Kasumi-1 (cell line): ENCODE data around the gene CFAP119.
"Not testable (repeated sequence)": the region's sequence is repeated elsewhere in the genome, so short reads cannot be mapped to it uniquely, and the experiment has no call there.

Experiments used
- DNase-seq, 2 experiments: peaks; one replicate each; lab custom pipeline; 2025; lab: John Stamatoyannopoulos, UW

The CFAP119 gene

DNA sequence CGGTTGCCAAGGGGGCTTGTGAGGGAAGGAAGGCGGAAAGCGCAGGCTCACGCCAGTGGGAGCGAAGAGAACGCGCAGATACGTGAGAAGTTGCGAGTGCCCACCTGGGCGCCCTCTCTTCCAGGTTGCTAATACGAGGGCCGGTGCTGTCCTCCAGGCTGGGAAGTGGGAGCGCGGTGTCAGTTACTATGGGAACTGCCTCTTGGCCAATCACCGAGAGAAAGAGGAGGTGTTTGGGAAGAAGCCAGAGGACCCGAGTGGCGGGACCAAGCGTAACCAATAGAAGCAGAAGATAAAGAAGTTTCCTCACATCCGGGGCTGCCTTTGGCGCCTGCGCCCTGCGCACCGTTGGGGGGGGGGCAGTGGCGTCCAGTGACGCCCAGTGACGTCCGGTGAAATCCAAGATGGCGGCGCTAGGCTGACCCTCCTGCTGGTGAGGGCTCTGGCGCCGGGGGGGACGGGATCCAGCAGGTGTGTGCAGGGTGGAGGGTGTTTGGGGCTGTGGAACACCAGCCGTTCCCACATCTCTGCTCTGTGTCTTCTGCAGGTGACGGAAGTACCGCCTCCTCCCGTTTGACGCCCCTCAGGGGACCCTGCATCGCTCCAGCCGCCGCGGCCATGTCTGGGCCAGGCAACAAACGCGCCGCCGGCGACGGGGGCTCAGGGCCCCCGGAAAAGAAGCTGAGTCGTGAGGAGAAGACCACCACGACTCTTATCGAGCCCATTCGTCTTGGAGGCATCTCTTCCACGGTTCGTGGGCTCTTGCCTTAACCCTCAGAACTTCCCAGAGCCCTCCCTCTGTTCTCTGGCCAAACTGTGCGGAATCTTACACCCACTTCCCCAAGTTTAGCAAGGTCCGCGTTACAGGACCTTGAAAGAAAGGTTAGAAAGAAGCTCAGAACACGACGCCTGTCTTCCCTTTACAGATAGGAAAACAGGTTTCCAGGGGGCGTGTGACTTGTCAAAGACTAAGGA is at the start of gene CFAP119, which contains the start of gene RNF40:
Gene CFAP119 (minus strand): TSS at position 135 of the 975 bp plus-strand sequence. CDS start 314 bp downstream, outside the sequence.
Gene RNF40 (plus strand): TSS at position 395 of the 975 bp plus-strand sequence. CDS start 224 bp downstream, at position 619.
- peak; percentile 90 to 91 for DNase-seq

DNA sequence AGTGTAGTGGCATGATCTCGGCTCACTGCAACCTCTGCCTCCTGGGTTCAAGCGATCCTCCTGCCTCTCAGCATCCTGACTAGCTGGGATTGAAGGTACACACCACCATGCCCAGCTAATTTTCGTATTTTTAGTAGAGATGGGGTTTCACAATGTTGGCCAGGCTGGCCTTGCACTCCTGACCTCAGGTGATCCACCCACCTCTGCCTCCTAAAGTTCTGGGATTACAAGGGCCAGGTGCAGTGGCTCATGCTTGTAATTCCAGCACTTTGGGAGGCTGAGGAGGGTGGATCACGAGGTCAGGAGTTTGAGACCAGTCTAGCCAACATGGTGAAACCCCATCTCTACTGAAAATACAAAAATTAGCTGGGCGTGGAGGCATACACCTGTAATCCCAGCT is 47.8 kb upstream of the CFAP119 start:
- DNase-seq = not testable (repeated sequence)

DNA sequence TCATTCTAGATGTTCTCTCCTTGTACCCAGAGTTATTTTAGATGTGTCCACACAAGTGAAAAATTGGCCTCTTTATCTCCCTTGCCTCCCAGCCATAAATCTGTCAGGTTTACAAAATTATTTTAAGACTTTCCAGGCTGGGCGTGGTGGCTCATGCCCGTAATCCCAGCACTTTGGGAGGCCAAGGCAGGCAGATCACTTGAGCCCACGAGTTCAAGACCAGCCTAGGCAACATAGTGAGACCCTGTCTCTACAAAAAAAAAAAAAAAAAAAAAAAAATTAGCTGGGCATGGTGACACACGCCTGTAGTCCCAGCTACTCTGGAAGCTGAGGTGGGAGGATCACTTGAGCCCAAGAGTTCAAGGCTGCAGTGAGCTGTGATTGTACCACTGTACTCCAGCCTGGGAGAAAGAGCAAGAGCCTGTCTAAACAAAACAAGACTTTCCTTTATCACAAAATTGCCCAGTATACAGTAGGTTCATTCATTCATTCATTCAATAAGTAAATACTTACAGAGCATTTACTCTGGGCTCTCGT is 47.1 kb upstream of the CFAP119 start:
- not testable (repeated sequence) for DNase-seq

DNA sequence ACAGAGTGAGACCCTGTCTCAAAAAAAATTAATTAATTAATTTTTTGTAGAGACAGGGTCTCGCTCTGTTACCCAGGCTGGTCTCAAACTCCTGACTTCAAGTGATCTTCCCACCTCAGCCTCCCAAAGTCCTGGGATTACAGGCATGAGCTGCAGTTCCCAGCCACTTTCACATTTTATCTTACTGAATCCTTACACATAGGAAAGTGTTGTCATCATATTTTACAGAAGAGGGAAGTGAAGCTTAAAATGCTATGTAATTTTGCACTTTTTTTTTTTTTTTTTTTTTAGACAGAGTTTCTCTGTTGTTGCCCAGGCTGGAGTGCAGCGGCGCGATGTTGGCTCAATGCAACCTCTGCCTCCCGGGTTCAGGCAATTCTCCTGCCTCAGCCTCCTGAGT is 46.3 kb upstream of the CFAP119 start:
- DNase-seq = no peak

DNA sequence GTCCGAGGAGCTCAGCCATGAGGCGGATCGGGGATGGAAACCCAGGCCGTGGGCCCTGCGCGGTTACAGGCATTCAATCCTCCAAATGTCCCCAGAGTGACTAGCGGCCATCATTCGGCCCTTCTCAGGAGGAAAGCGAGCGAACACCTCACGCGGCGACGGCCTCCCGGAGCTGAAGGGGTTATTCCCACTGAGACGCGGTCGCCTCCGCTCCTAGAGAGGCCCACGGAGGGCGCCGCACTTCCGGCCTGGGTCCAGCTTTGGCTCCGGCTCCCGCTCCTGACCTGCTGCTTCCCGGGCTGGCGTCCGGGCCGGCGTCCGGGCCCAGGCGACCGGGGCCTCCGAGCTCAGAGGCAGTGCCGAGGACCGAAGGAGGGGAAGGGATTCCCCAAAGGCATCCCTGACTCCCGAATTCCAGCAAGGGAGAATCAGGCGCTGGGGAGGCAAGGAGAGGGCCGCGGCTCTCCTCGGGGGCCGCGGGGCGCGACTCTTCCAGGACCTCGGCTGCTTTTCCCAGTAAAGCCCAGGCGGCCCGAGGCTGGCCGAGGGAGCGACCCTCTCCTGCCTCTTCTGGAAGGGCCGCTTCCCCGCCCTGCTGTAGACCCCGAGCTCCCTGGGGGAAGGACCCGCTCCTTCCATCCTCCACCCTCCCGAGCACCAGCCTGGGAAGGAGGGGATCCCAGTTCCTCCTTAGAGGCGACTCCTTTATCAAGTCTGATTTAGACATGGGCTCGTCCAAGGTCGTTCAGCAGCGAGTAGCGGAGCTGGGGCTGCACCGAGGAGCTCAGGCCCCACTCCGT is 43.7 kb upstream of the CFAP119 start:
- DNase-seq = peak; percentile 18 to 47

DNA sequence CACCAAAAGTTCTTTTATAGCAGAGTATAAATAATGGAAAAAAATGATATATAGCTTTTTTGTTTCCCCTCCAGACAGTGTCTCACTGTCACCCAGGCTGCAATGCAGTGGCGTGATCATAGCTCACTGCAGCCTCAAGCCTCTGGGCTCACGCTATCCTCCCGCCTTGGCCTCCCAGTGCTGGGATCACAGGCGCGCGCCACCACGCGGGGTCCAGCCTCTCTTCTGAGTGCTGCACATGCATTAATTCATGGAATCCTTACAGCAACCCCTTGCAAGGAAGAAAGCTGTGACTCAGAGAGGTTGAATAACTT is 43.2 kb upstream of the CFAP119 start:
- no peak for DNase-seq

DNA sequence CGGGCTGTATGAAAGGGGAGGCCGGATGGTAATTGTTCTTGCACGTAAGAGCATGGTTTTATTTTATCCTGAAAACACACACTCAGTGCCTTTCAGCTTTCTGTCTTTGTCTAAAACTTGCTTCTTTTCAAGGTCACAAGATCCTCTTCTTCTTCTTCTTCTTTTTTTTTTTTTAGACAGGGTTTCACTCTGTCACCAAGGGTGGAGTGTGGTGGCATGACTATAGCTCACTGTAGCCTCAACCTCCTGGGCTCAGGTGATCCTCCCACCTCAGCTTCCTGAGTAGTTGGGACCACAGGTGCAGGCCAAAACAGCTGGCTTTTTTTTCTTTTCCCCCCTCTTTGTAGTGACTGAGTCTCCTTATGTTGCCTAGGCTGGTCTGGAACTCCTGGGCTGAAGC is 41.1 kb upstream of the CFAP119 start:
- no peak for DNase-seq

DNA sequence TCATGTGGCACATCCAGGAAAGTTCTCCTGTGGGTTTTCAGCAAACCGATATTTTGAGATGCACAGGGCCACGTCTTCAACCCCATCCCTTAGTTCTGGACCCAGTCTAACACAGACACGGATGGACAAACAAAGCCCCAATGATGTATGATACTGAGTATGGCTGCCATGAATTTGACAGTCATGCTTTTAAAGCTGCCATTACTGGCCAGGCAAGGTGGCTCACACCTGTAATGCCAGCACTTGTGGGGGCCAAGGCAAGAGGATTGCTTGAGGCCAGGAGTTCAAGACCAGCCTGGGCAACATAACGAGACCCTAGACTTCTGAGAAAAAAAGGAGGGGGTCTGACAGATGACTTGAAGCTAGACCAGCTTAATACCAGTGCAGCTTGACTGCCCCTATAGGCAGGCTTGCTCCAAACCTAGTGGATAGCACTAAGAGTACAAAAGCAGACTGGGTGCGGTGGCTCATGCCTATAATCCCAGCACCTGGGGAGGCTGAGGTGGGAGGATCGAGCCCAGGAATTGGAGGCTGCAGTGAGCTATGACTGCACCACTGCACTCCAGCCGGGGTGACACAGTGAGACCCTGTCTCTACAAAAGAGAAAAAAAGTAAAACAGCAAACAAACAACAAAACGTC is 35.9 kb upstream of the CFAP119 start:
- DNase-seq = peak; percentile 5 to 14

DNA sequence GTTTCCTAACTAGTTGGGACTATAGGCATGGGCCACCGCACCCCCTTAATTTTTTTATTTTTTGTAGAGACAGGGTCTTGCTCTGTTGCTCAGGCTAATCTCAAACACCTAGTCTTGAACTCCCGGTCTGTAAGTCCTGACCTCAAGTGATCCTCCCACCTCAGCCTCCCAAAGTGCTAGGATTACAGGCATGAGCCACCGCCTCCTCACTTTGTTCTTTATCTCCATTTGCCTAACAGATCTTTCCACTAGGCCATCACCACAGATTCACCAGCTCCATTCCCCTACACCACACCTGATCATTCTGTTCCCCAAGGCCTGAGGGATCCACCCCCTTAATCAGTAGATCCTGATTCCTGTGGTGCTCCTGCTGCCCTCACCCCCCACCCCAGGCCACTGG is 32.8 kb upstream of the CFAP119 start:
- no peak for DNase-seq

DNA sequence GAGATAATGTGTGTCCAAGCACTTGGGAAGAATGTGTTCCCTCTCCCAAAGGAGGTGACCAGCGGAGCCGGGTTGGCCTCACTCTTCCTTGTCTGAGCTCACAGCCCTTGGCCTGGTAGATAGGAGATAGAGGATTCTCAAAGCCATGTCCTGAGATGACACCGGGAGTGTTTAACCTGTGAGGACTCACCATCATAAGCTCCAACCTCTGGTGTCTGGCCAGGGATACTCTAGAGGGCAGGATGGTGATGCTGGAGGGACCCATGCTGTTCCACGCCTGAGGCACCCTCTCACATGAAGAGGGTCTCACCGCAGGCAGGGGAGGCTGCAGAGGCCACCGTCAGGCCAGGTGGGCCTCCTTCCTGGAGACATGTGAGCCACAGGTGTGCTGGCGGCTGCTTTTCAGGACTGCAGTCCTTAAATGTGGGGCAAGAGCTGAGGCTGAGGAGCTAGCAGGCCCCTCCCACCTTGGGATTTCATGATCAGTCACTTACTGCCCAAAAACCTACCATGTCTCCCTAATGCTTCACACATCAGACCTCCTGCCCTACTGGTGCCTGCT is 31.7 kb upstream of the CFAP119 start:
- DNase-seq = no peak

DNA sequence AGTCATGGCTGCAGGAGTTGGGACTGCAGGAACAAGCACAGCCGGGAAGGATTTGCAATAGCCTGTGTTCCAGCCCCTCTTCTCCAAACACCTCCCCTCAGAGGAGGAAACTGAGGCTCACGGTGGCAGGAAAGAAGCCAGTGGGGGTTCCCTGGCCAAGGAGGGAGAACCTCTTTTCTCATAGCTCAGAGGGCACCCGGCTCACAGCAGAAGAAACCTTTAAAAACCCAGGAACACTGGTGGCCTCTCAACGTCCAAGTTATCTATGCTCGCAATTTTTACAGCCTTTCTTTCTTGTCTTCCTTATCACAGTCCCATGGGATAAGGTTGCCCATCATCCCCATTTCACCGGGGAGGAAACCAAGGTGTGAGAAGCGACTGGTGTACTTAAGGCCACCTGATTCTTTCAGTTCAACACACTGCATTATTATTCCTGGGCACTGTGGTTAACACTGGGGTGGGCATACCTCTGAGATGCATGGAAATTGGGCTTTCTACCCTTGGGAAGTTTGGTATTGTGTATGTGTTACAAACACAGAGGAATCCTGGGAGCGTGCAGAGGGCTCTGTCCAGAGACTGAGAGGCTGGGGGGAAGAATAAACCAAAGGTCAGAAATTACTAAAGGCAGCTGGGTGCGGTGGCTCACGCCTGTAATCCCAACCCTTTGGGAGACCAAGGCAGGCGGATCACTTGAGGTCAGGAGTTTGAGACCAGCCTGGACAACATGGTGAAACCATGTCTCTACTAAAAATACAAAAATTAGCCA is 25.9 kb upstream of the CFAP119 start:
- no peak for DNase-seq

DNA sequence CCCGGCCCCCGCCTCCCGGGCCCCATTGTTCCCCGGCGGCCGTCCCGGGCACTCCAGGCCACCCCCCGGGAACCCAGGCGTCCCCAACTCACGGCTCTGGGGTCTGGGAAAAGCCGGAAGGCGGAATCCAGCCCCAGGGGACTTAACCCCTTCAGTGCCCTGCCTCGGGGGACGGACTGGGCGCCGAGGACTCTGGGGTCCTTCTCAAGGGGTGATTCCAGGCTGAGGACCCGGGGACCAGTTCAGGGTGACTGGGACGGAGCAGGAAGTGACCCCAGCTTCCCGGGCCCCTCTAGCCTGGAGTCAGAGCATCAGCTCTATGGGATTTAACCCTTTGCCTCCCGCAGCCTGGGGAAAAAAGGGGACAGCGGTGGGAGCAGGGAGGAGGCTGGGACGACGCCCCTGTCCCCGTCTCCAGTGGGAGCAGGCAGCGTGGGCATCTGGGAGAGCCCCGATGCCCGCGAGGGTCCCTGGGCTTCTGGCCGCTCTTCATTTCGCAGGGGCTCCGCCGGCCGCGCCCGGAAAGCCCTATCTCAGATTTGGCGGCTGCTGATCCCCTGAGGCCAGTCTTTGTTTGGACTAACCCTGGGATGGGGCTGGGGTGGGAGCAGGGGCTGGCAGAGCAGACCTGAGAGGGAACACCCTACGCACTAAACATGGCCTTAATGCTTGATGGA is 25.2 kb upstream of the CFAP119 start, which contains the start of gene ZNF629:
Gene ZNF629 (minus strand): TSS at position 270 of the 677 bp plus-strand sequence. CDS start 2,723 bp downstream, outside the sequence.
- DNase-seq = peak; percentile 34 to 51

DNA sequence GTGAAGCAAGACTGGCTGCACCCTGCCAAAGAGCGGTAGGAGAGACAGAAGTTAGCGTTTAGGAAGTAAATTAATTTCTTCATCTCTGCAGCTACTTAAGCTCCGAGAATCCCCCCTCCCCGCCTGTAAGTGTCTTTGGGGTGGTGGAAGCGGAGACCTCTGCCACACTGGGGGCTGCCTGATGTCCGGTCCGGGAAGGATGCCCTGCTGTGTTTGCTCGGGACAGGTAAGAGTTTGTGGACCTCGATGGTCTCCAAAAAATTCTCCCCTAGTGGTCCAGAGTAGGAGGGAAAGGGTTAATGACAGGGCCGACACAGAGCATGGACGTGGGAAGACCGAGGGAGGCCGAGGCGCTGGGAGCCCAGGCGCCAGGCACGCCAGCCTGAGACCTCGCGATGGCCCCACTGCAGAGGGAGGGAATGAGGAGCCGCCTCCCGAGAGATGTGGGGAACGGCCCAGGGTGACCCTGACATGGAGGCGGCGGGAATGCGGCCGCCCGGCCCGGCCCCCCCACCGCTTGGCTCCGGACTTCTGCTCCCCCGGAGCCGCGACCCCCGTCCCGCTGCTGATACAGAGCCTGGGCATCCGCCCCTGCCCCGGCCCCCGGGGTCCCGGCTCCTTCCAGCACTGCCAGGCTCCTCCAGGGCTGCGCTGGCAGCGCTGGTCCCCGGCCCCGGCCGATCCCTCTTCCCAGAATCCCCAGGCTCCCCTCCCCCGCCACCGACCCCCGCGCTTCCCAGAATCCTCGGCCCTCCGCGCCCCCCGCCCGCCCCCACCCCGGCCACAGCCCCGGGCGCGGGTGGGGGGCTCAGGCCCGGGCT is 24.5 kb upstream of the CFAP119 start:
- no peak for DNase-seq

DNA sequence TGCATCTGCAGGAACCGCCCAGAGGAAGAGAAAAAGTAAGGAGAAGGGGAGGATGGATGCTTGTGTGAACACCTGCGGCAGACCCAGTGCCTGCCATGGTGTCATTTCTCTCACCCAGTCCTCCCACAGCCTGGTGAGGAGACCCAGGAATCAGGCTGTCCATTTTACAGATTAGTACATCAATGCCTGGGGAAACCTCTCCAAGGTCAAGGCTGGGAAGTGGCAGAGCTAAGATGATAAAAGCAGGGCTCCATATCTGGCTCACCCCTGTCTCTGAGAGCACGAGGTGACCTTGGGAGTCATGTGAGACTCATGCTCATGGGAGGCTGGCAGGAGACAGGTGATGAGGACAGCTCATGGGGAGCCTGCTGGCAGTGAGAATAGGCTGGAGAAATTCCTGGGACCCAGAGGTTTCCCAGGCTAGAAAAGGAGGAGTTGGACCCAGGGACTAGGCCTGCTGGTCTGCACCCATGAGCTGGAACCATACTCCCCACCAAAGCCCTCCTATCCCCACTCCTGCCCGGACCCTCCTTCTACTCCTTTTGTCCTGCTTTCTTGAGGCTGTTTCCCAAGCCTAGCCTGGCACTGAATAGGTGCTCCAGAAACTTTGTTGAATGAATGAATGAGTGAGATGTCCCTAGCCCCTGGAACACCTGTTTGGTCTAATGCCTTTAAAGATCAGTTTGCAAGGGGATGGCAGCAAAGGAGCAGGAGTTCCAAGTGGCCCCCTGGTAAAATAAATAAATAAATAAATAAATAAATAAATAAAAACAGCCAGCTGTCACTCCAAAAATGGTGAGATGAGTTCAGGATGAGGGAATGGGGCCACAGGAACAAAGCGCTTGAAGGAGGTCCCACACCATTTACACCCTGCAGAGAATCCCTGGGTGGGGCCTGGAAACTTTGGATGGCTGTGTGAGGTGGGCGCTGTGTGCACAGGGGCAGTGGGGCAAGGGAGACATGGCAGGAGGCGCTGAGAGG is 23.6 kb upstream of the CFAP119 start:
- no peak for DNase-seq

DNA sequence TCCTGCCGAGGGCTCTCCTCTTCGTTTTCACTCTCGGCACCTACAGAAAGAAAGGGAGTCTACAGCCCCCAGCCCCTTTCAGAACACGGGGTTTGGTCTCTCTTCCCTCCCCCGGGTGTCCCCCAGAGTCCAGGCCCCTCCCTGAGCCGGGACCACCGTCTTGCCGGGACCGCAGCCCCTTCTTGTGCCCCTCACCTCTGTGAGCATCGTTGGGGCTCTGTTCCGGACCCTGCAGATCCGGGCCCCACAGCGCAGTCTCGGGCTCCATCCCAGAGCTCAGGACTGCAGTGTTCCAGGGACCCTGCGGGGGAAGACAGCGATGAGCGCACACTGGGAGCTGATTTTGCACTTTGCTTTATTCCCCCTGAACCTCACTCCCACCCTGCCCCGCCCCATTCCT is 22.4 kb upstream of the CFAP119 start:
- DNase-seq = no peak

DNA sequence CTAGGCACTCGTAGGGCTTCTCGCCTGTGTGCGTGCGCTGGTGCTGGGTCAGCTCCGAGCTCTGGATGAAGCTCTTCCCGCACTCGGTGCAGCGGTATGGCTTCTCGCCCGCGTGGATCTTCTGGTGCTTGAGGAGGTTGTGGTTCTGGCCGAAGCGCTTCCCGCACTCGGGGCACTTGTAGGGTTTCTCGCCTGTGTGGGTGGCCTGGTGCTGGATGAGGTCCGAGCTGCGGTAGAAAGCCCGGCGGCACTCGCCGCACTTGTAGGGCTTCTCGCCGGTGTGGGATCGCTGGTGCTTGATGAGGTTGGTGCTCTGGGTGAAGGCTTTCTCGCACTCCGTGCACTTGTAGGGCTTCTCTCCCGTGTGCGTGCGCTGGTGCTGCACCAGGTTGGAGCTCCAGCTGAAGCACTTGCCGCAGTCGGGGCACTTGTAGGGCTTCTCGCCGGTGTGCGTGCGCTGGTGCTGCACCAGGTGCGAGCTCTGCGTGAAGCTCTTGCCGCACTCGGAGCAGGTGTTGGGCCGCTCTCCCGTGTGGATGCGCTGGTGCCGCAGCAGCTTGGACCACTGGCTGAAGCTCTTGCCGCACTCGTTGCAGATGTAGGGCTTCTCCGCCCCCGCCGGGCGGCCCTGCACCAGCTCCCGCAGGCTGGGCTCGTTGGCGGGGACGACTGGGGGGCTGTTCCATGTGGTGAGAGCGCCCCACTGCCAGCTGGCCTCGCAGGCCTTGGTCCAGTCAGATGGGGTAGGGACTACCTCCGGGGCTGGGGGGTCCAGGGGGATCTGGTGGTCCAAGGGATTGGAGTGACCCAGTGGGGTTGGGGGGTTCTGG is 21.6 kb upstream of the CFAP119 start:
- no peak for DNase-seq
